Measurements from ENCODE around the gene ZNF148.

Gene ZNF148

GRCh38 chr3:125267460-125267859 lies 107.7 kb downstream of the ZNF148 start:
- no peak for ATAC-seq

- ATAC-seq = no peak
Observed at GRCh38 chr3:125266971-125267370, 108.2 kb downstream of the ZNF148 start.

GRCh38 chr3:125262161-125262560 lies 113.0 kb downstream of the ZNF148 start:
- ATAC-seq = no peak

- no peak for ATAC-seq
Observed at GRCh38 chr3:125261031-125261430, 114.1 kb downstream of the ZNF148 start.

- no peak for ATAC-seq
Observed at GRCh38 chr3:125260158-125260557, 115.0 kb downstream of the ZNF148 start.

GRCh38 chr3:125257536-125257935 lies 117.6 kb downstream of the ZNF148 start:
- ATAC-seq = no peak

GRCh38 chr3:125256675-125257074 lies 118.5 kb downstream of the ZNF148 start:
- no peak for ATAC-seq

GRCh38 chr3:125250973-125251372 lies 124.2 kb downstream of the ZNF148 start:
- no peak for ATAC-seq

- ATAC-seq = no peak
Observed at GRCh38 chr3:125246237-125246636, 128.9 kb downstream of the ZNF148 start.

GRCh38 chr3:125245521-125245920 lies 129.6 kb downstream of the ZNF148 start:
- ATAC-seq = no peak

- ATAC-seq = no peak
Observed at GRCh38 chr3:125240496-125240895, 134.6 kb downstream of the ZNF148 start.

- ATAC-seq = no peak
Observed at GRCh38 chr3:125239266-125239665, 135.9 kb downstream of the ZNF148 start.

GRCh38 chr3:125238759-125239158 lies 136.4 kb downstream of the ZNF148 start:
- no peak for ATAC-seq

GRCh38 chr3:125236331-125236903 lies 138.7 kb downstream of the ZNF148 start:
- no peak for ATAC-seq

- ATAC-seq = no peak
Observed at GRCh38 chr3:125234831-125235230, 140.3 kb downstream of the ZNF148 start.

GRCh38 chr3:125232401-125232800 lies 142.7 kb downstream of the ZNF148 start:
- no peak for ATAC-seq

- peak; percentile 87 to 90 for ATAC-seq
Observed at GRCh38 chr3:125231895-125232294, 143.2 kb downstream of the ZNF148 start.

GRCh38 chr3:125229707-125230106 lies 145.4 kb downstream of the ZNF148 start:
- no peak for ATAC-seq

GRCh38 chr3:125229168-125229567 lies 146.0 kb downstream of the ZNF148 start:
- ATAC-seq = no peak

- no peak for ATAC-seq
Observed at GRCh38 chr3:125221831-125222230, 153.3 kb downstream of the ZNF148 start.

GRCh38 chr3:125220727-125221429 lies 154.2 kb downstream of the ZNF148 start:
- no peak for ATAC-seq

GRCh38 chr3:125220183-125220582 lies 154.9 kb downstream of the ZNF148 start:
- ATAC-seq = no peak

GRCh38 chr3:125219261-125219701 lies 155.8 kb downstream of the ZNF148 start:
- ATAC-seq = no peak

- peak; percentile 83 to 90 for ATAC-seq
Observed at GRCh38 chr3:125214738-125215137, 160.4 kb downstream of the ZNF148 start.
